Measurements from ENCODE around the gene ITIH2. TPM values are rescaled to one million over a fixed set of nuclear protein-coding genes. Genes with fewer than 3 reads are reported as not detected.

Gene ITIH2
- total and polyA plus RNA-seq, 9 of the 15 experiments (the other 6 are each of a cell fraction or from before 2014, with no cell fraction given), result 0.66 TPM; not detected in 8

DNA sequence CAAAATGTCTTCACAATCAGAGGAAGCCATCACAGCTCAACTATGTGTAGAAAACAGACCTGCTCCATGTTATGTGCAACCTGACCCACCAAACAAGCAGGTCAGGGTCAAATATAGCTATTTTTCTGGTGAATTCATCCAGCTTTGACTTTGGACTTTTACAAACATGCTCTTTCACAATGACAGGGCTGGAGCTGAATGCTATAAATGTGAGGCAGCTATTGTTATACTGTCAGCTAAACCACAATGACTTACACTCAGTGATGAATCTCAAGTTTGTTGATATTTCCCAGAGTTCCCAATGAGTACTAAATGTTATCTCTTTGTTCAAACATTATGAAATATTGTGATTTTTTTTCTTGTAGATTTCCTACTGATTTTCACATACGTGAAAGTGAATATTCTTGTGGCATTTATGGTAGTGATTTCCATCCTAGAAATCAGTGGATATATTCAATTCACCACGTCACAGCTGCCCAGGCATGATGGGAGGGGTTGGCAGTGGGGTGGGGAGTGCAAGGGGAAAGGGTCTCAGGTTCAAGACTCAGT is 2.5 kb upstream of the ITIH2 start:
- H3K36me3 ChIP-seq (ENCODE audit: control insufficient read depth, insufficient read depth, low read length), result no peaks in the 10 kb centered on the region
- no peak overlapping the region for H2AFZ ChIP-seq (ENCODE audit: low read depth, low read length)
- H4K20me1 ChIP-seq (replicated peaks; ENCODE audit: control insufficient read depth, insufficient read depth, low read length), result no peaks in the 10 kb centered on the region
- no peak for ATAC-seq
- intact Hi-C loops (cut with micrococcal nuclease), result no loop called here
- 0% methylated on average over 2 of the region's 2 CpGs for WGBS (ENCODE audit: insufficient coverage, low coverage, missing lambda C conversion rate)
- no peak for DNase-seq (ENCODE audit: extremely low read depth in 1 of 4, low spot score in 3 of 4)
- no peak overlapping the region for H3K4me2 ChIP-seq (ENCODE audit: insufficient read depth, low read length)
- no peak overlapping the region for H3K9ac ChIP-seq (ENCODE audit: insufficient read depth in 1 of 2, low read depth in 2 of 2, low read length in 2 of 2)
- no peaks in the 10 kb centered on the region for H3K9me3 ChIP-seq (replicated peaks; ENCODE audit: control insufficient read depth, insufficient read depth, low read depth, low read length)
- peaks cover 2 to 28% of the 10 kb centered on the region in 2 experiments; a peak in 3 of 5 replicates for H3K27me3 ChIP-seq (ENCODE audit: control insufficient read depth in 2 of 2, insufficient read depth in 2 of 2, low read length in 2 of 2)
- H3K27ac ChIP-seq (ENCODE audit: extremely low read depth, low read depth, low read length), result no peak overlapping the region
- no peaks in the 10 kb centered on the region for H3K4me1 ChIP-seq (replicated peaks in 1 of 2; ENCODE audit: control insufficient read depth in 2 of 2, insufficient read depth in 2 of 2, low read length in 2 of 2)
- no peaks in the 10 kb centered on the region for H3K79me2 ChIP-seq (ENCODE audit: control insufficient read depth, insufficient read depth, low read length)
- POLR2A ChIA-PET, result no interaction called here
- no peak for TF ChIP-seq GATA2 (CRISPR knock-in tag; IDR thresholded peaks at IDR 0.05)
- TF ChIP-seq ZNF79 (CRISPR knock-in tag; IDR thresholded peaks at IDR 0.05; ENCODE audit: low read depth), result no peak
- TF ChIP-seq, protein P1, sequence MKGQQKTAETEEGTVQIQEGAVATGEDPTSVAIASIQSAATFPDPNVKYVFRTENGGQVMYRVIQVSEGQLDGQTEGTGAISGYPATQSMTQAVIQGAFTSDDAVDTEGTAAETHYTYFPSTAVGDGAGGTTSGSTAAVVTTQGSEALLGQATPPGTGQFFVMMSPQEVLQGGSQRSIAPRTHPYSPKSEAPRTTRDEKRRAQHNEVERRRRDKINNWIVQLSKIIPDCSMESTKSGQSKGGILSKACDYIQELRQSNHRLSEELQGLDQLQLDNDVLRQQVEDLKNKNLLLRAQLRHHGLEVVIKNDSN (CRISPR knock-in tag; IDR thresholded peaks at IDR 0.05), result no peak
- TF ChIP-seq, protein P2, sequence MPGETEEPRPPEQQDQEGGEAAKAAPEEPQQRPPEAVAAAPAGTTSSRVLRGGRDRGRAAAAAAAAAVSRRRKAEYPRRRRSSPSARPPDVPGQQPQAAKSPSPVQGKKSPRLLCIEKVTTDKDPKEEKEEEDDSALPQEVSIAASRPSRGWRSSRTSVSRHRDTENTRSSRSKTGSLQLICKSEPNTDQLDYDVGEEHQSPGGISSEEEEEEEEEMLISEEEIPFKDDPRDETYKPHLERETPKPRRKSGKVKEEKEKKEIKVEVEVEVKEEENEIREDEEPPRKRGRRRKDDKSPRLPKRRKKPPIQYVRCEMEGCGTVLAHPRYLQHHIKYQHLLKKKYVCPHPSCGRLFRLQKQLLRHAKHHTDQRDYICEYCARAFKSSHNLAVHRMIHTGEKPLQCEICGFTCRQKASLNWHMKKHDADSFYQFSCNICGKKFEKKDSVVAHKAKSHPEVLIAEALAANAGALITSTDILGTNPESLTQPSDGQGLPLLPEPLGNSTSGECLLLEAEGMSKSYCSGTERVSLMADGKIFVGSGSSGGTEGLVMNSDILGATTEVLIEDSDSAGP (CRISPR knock-in tag; IDR thresholded peaks at IDR 0.05), result no peak
- no peak for TF ChIP-seq SETDB1 (IDR thresholded peaks at IDR 0.05; ENCODE audit: low read length)
- TF ChIP-seq EHMT2 (IDR thresholded peaks at IDR 0.05), result no peak
- no peak for TF ChIP-seq ARID1B (IDR thresholded peaks at IDR 0.05)
- no peak for TF ChIP-seq ZFP36 (IDR thresholded peaks at IDR 0.05; ENCODE audit: low read depth, low read length, partially characterized antibody)
- no peak for TF ChIP-seq RAD51 (IDR thresholded peaks at IDR 0.05; ENCODE audit: borderline replicate concordance, low read depth)
- TF ChIP-seq ZKSCAN1 (IDR thresholded peaks at IDR 0.05; ENCODE audit: low read depth, low read length), result no peak
- TF ChIP-seq MCM7 (IDR thresholded peaks at IDR 0.05), result no peak
- no peak for TF ChIP-seq SREBF2 (CRISPR knock-in tag; IDR thresholded peaks at IDR 0.05)
- no peak for TF ChIP-seq NFE2 (IDR thresholded peaks at IDR 0.05; ENCODE audit: low read depth)
- no peak for TF ChIP-seq FOS (IDR thresholded peaks at IDR 0.05; ENCODE audit: extremely low read depth, insufficient read length)
- CTCF ChIA-PET (ENCODE audit: low intra/inter-chr PET ratio), result no interaction called here
- H3K4me3 ChIP-seq, result no peak overlapping the region
- no peaks in the 10 kb centered on the region for H3K9me1 ChIP-seq (ENCODE audit: control insufficient read depth, insufficient read depth, low read length)
- no TSS peak for BruUV-seq (replicated peaks)
- in situ Hi-C loops (cut with MboI), result no loop called here
- no peak for FAIRE-seq

Measured in K562 (cell line).